Daoy (cell line): ENCODE data around the gene LIMD2. TPM values are rescaled to one million over a fixed set of nuclear protein-coding genes. Genes with fewer than 3 reads are reported as not detected.
A peak's percentile ranks its signal among the peaks of the same experiment; 100 is the strongest.
"Not testable (repeated sequence)": the region's sequence is repeated elsewhere in the genome, so short reads cannot be mapped to it uniquely, and the experiment has no call there.

Experiments
- DNase-seq: peaks from one replicate; pipeline ENCODE4 v3.0.0-alpha.2; 2015; ENCODE audit warnings: low read depth
- total RNA-seq: library from RNA; depleted of rRNA; stranded (reverse); fragments of >200 nt; shearing (Covaris generic); gene quantifications from 2 replicates; pipeline ENCODE4 v1.2.3, GENCODE V29; 2014; rRNA removed

The LIMD2 gene
- 32.3 and 41.7 TPM in 2 replicates for total RNA-seq

GRCh38 chr17:63699638-63700527 lies at the start of gene LIMD2:
Gene LIMD2, minus strand, starts transcription at chr17:63700125. Its CDS starts 827 bp downstream, at chr17:63699298.
- DNase-seq, result peak; percentile 74

- DNase-seq, result peak; percentile 99
Measured at GRCh38 chr17:63741408-63742173, 41.7 kb upstream of the LIMD2 start, which contains the start of gene STRADA. Gene STRADA, minus strand, starts transcription at chr17:63741799. Its CDS starts 13,430 bp downstream, at chr17:63728369.

GRCh38 chr17:63741143-63741407 lies 41.1 kb upstream of the LIMD2 start:
- DNase-seq, result no peak

GRCh38 chr17:63740464-63741142 lies 40.7 kb upstream of the LIMD2 start:
- peak; percentile 3 for DNase-seq

GRCh38 chr17:63735691-63736090 lies 35.8 kb upstream of the LIMD2 start:
- no peak for DNase-seq

- DNase-seq, result no peak
Measured at GRCh38 chr17:63722403-63722802, 22.5 kb upstream of the LIMD2 start.

- DNase-seq, result not testable (repeated sequence)
Measured at GRCh38 chr17:63720194-63720593, 20.3 kb upstream of the LIMD2 start.

GRCh38 chr17:63718988-63719387 lies 19.1 kb upstream of the LIMD2 start:
- no peak for DNase-seq

- no peak for DNase-seq
Measured at GRCh38 chr17:63716426-63716825, 16.5 kb upstream of the LIMD2 start.

GRCh38 chr17:63714550-63715277 lies 14.8 kb upstream of the LIMD2 start:
- DNase-seq, result no peak

- DNase-seq, result no peak
Measured at GRCh38 chr17:63709110-63709509, 9.2 kb upstream of the LIMD2 start.

- no peak for DNase-seq
Measured at GRCh38 chr17:63707151-63707550, 7.2 kb upstream of the LIMD2 start.

- DNase-seq, result no peak
Measured at GRCh38 chr17:63706336-63707082, 6.6 kb upstream of the LIMD2 start.

GRCh38 chr17:63705657-63706056 lies 5.7 kb upstream of the LIMD2 start:
- no peak for DNase-seq

GRCh38 chr17:63704836-63705235 lies 4.9 kb upstream of the LIMD2 start:
- DNase-seq, result no peak

GRCh38 chr17:63704259-63704576 lies 4.3 kb upstream of the LIMD2 start:
- DNase-seq, result no peak

- DNase-seq, result no peak
Measured at GRCh38 chr17:63703556-63704258, 3.8 kb upstream of the LIMD2 start.

GRCh38 chr17:63703029-63703428 lies 3.1 kb upstream of the LIMD2 start:
- no peak for DNase-seq

GRCh38 chr17:63702721-63703015 lies 2.7 kb upstream of the LIMD2 start:
- no peak for DNase-seq

- DNase-seq, result no peak
Measured at GRCh38 chr17:63701868-63702720, 2.2 kb upstream of the LIMD2 start.
